Left lobe of liver (tissue), 2 donors: Measurements from ENCODE around the gene MYOD1. TPM values are rescaled to one million over a fixed set of nuclear protein-coding genes. Genes with fewer than 3 reads are reported as not detected.

Experiments
- ATAC-seq: fragments of 200-7000 bp; cut with Tn5 transposase; one replicate; pipeline ENCODE4 v1.9.1; 2020; ENCODE audit warnings: mild to moderate bottlenecking, moderate library complexity
- DNase-seq: peaks from one replicate; pipeline ENCODE4 v3.0.0-alpha.2; 2020; ENCODE audit warnings: low spot score
- total RNA-seq: library from RNA; stranded (reverse); gene quantifications from one replicate; pipeline ENCODE4 v1.2.1, GENCODE V29; 2021
- donor health status: DM: no; HTN: no; CAD: no; lungs with moderate emphysema.
- donor health status: DM: no; HTN: yes; CAD: no.

Gene MYOD1
- total RNA-seq, 1 donor from 2014 or later: not detected

DNA sequence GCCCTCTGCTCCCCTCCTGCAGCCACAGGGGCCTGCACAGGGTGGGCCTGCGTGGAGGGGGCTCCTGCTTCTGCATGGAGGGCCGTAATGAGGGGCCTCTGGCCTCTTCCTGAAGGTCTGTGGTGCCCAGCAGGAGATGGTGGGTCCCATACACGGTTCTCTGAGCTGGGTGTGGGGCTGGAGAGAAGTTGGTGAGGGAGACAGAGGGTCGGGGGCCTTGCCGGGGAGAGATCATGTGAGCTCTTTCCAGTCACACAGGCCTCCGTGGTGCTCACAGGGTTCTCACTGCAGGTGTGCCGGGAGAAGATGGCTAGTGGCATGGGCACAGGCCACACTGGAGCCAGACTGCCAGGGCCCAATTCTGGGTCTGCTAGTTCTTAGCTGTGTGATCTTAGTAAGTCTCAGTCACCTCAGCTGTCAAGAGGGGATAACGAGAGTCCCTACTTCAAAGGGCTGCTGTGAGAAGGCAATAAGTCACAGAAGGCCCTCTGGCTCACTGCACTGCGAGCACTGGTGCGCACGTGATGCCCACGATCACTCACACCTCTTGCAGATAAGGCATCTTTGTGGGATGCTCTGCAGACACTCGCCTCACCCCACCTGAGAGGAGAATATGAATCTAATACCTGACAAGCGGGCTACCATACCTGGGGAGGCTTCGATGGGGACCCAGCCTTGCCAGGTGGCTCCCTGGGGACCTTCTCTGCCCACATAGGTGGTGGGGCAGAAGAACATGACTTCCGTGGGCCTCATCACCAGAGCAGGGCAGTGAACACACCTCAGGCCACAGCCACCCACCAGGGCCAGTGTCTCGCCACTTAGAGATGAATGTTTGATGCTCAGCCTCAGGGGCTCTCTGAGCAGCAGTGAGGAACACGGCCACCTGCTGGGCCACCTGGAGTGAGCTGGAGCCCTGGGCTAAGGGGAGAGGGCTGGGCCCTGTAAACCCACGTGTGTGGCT lies 29.7 kb downstream of the MYOD1 start:
- DNase-seq (no peak), ATAC-seq (no peak)

- ATAC-seq (no peak), DNase-seq (no peak)
Measured at GRCh38 chr11:17750013-17750800, 30.8 kb downstream of the MYOD1 start.

- ATAC-seq: peak; percentile 83
- DNase-seq: no peak
Measured at GRCh38 chr11:17750801-17751165, 31.4 kb downstream of the MYOD1 start.

GRCh38 chr11:17751558-17751957 lies 32.2 kb downstream of the MYOD1 start:
- ATAC-seq (peak; percentile 24), DNase-seq (no peak)

DNA sequence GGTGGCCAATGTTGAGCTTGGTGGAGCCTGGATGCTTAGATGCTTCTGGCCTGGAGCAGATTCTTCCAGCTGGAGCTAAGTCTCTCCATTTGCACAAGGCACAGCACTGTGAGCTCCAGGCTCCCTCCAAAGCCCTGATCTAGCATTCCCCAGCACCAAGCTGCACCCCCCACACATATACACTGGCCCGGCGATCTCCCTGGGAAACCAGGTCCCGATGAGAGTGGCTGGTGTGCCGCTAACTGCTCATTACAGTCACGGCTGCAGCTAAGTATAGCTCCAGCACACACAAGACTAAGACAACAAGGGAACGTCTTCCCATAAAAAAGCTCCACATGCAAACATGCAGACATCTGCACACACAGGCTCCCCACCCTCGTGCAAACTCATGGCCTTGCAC lies 32.8 kb downstream of the MYOD1 start:
- no peak for ATAC-seq
- DNase-seq: no peak

- DNase-seq: no peak
Measured at GRCh38 chr11:17753153-17753552, 33.8 kb downstream of the MYOD1 start.

DNA sequence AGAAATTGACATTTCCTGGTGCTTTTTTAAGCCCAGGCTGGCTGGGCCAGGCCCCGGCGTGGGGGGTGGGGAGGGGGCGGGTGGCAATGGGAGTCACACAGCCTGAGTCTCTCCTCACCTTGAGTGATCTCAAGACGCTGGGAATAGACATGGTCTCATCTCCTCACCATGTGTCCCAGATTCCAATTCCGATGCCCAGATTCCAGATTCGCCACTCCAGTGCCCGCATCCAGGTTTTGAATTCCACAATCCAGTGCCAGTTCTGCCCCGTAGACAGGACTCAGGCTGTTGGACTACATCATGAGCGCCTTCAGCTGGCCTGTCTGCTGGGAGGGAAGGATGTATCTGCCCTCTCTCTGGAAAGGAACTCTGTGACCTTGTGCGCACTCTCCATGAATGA lies 34.3 kb downstream of the MYOD1 start:
- ATAC-seq (no peak), DNase-seq (no peak)

More at GRCh38 chr11:17753153-17753552, 33.8 kb downstream of the MYOD1 start:
- ATAC-seq: no peak

DNA sequence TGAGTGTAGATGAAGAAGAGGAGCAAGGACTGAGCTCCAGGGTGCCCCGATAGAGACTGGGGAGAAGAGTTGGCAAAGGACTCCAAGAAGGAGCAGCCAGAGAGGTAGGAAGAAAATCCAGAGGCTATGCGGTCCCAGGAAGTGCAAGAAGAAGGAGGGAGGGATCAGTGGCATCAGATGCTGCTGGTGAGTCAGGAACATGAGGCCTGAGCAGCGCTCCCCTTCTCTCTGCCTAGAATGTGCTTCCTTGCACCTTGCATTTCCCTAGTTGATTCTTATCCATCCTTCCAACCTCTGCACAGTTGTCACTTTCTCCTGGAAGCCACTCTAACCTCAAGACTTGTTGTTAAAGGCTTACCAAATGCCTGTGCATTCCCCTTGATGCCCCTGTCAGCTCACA lies 36.5 kb downstream of the MYOD1 start:
- DNase-seq (no peak), ATAC-seq (no peak)

- peak; percentile 78 for DNase-seq
- ATAC-seq: peak; percentile 99
Measured at GRCh38 chr11:17760102-17761029, 41.0 kb downstream of the MYOD1 start.

GRCh38 chr11:17762309-17762974 lies 43.1 kb downstream of the MYOD1 start:
- no peak for DNase-seq
- ATAC-seq: no peak

DNA sequence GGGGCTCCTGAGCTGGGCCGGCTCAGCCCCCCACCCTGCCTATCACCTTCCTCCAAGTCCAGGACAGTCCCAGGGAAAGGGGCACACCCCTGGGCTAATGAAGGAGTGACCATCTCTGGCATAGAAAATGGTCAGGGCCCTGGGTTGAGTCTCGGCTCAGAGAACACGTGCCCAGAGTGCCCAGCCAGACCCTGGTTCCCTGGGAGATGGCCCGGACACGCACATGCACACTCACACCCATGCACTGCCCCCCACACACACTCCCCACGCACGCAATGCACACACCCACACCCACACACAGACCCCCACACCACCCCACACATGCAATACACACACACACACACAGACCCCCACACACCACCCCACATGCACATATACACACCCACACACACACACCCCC lies 43.9 kb downstream of the MYOD1 start:
- ATAC-seq (no peak), DNase-seq (no peak)

GRCh38 chr11:17763703-17764102 lies 44.3 kb downstream of the MYOD1 start:
- ATAC-seq (no peak), DNase-seq (no peak)

DNA sequence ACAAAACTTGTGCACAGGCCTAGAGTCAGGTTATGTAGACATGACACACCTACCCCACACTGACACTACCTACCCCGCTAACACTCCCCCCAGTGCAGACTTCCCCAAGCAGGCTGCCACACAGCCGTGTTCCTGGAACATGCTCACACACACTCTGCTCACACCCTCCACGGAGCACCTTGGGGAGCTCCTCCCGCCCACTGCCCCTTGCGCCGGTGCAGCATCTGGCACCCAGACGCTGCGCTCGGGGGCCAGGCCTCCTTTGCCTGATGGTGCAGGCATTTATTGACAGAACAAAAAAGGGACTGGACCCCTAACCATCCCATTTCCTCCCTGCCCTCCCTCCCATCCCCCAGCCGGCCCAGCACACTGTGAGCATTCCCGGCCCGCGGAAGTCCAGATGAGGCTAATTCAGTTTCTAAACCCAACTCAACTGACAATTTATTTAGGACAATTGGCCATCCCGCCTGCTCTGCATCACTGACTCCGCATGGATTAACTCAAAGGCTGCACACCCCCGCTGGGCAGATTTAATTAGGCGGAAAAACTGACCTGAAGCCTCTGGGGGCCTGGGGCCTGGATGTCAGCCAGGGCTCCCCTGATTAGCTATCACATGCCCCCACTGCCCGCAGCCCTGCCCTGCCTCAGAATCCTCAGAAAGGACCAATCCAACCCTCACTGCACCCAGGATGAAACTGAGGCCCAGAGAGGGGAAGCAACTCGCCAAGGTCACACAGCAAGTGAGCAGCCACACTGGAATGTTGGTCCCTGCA lies 45.3 kb downstream of the MYOD1 start:
- ATAC-seq: no peak
- DNase-seq: no peak

DNA sequence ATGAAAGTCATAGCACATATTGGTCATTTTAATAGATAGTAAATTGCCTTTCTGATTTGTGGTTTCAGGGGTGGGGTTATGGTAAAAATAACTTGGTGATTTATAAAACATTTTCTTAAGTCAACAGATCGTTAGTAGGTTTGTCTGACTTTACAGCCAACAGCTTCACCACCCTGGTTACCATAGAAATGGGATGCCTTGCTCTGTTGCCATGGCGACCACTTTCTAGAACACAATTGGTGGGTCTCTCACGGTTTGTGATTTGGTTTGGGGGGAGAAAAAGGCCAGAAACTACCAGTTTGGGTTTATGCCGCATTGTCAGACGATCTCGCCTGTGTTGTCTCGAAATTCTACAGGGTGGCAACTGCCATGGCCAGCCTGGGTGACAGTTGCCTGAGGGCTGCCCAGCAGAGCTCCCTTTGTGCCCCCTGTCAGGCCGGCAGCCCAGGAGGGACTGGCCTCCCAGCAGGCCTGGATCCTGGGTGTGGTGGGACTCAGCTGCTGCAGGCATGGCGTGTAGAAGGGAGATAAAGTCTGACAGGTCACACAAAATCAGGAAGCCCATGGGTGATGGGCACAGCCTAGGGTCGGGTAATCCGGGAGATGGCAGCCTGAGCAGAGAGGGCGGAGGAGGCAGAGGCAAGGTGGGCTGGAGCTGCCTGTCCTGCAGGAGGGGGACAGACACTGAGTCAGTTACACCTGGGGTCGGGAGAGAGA lies 46.1 kb downstream of the MYOD1 start:
- no peak for DNase-seq
- ATAC-seq: no peak

GRCh38 chr11:17766073-17766359 lies 46.6 kb downstream of the MYOD1 start:
- DNase-seq (no peak), ATAC-seq (no peak)

DNA sequence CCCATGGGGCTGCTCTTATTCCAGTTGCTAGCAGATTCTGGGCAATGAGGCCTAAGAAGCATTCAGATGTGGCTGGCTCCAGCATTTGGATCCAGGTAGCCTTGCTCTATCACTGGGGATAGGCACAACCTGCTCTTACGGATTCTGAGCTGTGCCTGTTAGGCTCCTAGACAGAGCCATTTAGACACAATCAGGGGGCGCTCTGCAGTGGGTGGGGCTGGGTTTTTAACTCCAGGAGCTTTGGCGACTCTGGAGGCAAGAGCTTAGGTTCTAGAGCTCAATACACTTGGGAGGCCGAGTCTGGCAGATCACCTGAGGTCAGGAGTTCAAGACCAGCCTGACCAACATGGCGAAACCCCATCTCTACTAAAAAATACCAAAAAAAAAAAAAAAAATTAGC lies 47.2 kb downstream of the MYOD1 start:
- DNase-seq (no peak), ATAC-seq (no peak)

DNA sequence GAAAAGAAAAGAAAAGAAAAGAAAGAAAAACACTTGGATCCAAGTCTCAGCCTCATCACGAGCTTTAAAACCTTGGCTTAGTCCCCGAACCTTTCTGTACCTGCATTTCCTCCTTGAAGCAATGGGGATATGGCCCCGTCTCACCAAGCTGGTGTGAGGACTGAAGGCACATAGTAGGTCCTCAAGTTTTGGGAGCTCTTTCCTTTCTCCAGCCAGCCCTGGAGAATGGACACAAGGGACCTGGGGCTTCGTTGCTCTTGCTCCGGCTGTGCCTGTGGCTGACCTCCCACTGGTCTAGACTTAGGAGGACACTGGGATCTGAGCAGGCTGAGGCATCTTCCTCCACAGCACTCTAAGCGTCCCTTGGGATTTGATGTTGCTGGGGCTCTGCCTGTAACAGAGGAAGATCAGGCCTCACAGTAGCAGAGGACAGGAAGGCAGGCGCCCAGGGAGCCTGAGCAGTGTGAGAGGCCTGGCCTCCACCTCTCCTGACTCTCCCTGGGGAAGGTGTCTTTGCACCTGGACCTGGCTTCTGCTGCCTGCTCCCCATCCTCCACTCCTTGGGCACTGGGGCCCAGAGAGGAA lies 48.0 kb downstream of the MYOD1 start:
- DNase-seq (no peak), ATAC-seq (no peak)

DNA sequence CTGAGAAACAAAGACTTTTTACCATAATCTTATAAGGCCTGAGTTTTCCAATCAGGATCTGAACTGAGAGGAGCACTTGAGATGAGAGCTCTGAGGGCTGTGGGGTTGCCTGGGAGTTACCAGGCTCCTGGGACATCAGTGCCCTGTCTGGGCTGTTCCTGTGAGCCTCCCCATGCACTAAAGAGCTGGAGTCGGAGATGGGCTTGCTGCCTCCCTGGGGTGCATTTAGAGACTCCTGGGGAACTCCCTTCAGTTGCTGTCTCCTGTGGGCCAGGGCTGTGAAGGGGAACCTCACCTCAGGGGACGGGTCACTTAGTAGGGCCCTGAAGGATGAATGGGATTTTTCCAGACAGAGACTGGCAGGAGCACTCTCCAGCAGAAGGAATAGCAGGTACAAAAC lies 48.5 kb downstream of the MYOD1 start:
- DNase-seq (no peak), ATAC-seq (no peak)

- no peak for DNase-seq
- no peak for ATAC-seq
Measured at GRCh38 chr11:17768547-17768946, 49.2 kb downstream of the MYOD1 start.
